ENCODE results near the gene ZNF254.

DNA sequence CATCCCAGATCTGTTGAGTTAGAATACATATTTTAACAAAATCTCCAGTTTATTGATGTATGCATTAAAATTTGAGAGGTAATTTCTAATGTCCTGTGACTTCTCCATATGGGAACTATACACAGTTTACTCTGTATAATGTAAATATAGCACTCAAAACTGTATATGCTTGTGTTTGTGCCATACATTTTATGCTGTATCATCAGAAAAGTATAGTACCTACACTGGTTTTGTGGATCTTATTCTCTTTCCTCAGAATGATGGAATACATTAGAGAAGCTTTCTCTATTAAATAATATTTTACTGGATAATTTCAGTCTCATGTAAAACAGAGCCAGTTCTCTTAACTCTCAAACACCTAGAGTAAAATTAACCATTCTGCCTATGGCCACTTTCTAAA is 53.6 kb downstream of the ZNF254 start:
- TF ChIP-seq RFX5 (IDR thresholded peaks at IDR 0.05): no peak
- TF ChIP-seq NR3C1 (IDR thresholded peaks at IDR 0.05): no peak
